Keratinocyte (primary cell): Measurements from ENCODE around the gene C6orf47.

ENCODE experiments used
- EZH2 ChIP-seq: IDR thresholded peaks from one replicate; pipeline ENCODE4 v1.6.1; 2012; ENCODE audit warnings: inconsistent platforms, mild to moderate bottlenecking, low read length, moderate library complexity
- TF ChIP-seq, protein P1 (sequence below), 3 experiments: IDR thresholded peaks in 1 of 3; conservative IDR thresholded peaks in 1 of 3; optimal IDR thresholded peaks in 1 of 3; 2 replicates in 2 of 3; 3 replicates in 1 of 3; pipeline versions ENCODE3 to v1.5.1; 2011; ENCODE audit warnings: low read length in 3 of 3, mild to moderate bottlenecking in 3 of 3, moderate library complexity in 2 of 3, control low read depth in 1 of 3, inconsistent platforms in 1 of 3; ENCODE audit not compliant: insufficient read depth in 2 of 3; ENCODE audit errors: extremely low read depth in 1 of 3

GRCh38 chr6:31609519-31610406, 50.8 kb downstream of the C6orf47 start:
- TF ChIP-seq, protein P1, sequence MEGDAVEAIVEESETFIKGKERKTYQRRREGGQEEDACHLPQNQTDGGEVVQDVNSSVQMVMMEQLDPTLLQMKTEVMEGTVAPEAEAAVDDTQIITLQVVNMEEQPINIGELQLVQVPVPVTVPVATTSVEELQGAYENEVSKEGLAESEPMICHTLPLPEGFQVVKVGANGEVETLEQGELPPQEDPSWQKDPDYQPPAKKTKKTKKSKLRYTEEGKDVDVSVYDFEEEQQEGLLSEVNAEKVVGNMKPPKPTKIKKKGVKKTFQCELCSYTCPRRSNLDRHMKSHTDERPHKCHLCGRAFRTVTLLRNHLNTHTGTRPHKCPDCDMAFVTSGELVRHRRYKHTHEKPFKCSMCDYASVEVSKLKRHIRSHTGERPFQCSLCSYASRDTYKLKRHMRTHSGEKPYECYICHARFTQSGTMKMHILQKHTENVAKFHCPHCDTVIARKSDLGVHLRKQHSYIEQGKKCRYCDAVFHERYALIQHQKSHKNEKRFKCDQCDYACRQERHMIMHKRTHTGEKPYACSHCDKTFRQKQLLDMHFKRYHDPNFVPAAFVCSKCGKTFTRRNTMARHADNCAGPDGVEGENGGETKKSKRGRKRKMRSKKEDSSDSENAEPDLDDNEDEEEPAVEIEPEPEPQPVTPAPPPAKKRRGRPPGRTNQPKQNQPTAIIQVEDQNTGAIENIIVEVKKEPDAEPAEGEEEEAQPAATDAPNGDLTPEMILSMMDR (optimal IDR thresholded peaks at IDR 0.05 in 1 of 3, IDR thresholded peaks at IDR 0.05 in 1 of 3, conservative IDR thresholded peaks at IDR 0.05 in 1 of 3; ENCODE audit: extremely low read depth in 1 of 3, insufficient read depth in 2 of 3, low read length in 3 of 3) = no peak
- no peak for TF ChIP-seq EZH2
